Muscle layer of colon (tissue), 2 donors: ENCODE measurements around the gene MR1.

ENCODE experiments used
- H3K27ac ChIP-seq: one replicate; pipeline ENCODE4 v1.7.0; 2013; ENCODE audit warnings: low read depth, mild to moderate bottlenecking, low read length, moderate library complexity
- H3K27me3 ChIP-seq, 2 donors: one replicate each; pipeline ENCODE4 v1.7.0; 2013; ENCODE audit warnings: low read length in 2 of 2, mild to moderate bottlenecking in 2 of 2; ENCODE audit not compliant: insufficient read depth in 2 of 2, control insufficient read depth in 1 of 2
- H3K36me3 ChIP-seq: one replicate; pipeline ENCODE4 v1.7.0; 2013; ENCODE audit warnings: mild to moderate bottlenecking, low read length; ENCODE audit not compliant: insufficient read depth
- H3K4me1 ChIP-seq: one replicate; pipeline ENCODE4 v1.7.0; 2013; ENCODE audit warnings: mild to moderate bottlenecking, low read length; ENCODE audit not compliant: insufficient read depth
- H3K4me3 ChIP-seq, 2 donors: one replicate each; pipeline ENCODE4 v1.7.0; 2013; ENCODE audit warnings: low read length in 2 of 2, low read depth in 1 of 2, mild to moderate bottlenecking in 1 of 2, moderate library complexity in 1 of 2
- H3K9ac ChIP-seq: one replicate; pipeline ENCODE4 v1.7.0; 2013; ENCODE audit warnings: low read length
- H3K9me3 ChIP-seq: one replicate; pipeline ENCODE4 v1.7.0; 2013; ENCODE audit warnings: mild to moderate bottlenecking, low read length
- donor health status: abdominal sarcoma.
- donor health status: Adenocarcinoma of cecum.

Gene MR1

GRCh38 chr1:181104790-181105133 lies 71.0 kb downstream of the MR1 start:
- Histone ChIP-seq H3K4me3 (peak overlapping the region; percentile 78 to 84), H3K9ac (peak overlapping the region; percentile 85), H3K27me3 (no peaks in the 10 kb centered on the region), H3K27ac (peak overlapping the region; percentile 86), H3K36me3 (no peaks in the 10 kb centered on the region), H3K4me1 (peaks cover 12% of the 10 kb centered on the region), H3K9me3 (no peaks in the 10 kb centered on the region)

GRCh38 chr1:181105134-181106021 lies 71.6 kb downstream of the MR1 start:
- no peaks in the 10 kb centered on the region for H3K9me3 ChIP-seq
- peaks cover 12% of the 10 kb centered on the region for H3K4me1 ChIP-seq
- H3K27ac ChIP-seq, result peak overlapping the region; percentile 86
- H3K36me3 ChIP-seq, result no peaks in the 10 kb centered on the region
- peak overlapping the region; percentile 78 to 84 for H3K4me3 ChIP-seq
- peak overlapping the region; percentile 85 for H3K9ac ChIP-seq
- H3K27me3 ChIP-seq, result no peaks in the 10 kb centered on the region

- Histone ChIP-seq H3K27ac (peak overlapping the region; percentile 66), H3K4me1 (peaks cover 12% of the 10 kb centered on the region), H3K9ac (no peak overlapping the region), H3K9me3 (no peaks in the 10 kb centered on the region), H3K36me3 (no peaks in the 10 kb centered on the region), H3K4me3 (peak overlapping the region; percentile 14 to 44), H3K27me3 (no peaks in the 10 kb centered on the region)
Measured at GRCh38 chr1:181106022-181106312, 72.2 kb downstream of the MR1 start.

- peaks cover 12% of the 10 kb centered on the region for H3K4me1 ChIP-seq
- no peaks in the 10 kb centered on the region for H3K9me3 ChIP-seq
- H3K27ac ChIP-seq, result no peak overlapping the region
- no peaks in the 10 kb centered on the region for H3K27me3 ChIP-seq
- no peaks in the 10 kb centered on the region for H3K36me3 ChIP-seq
- no peak overlapping the region for H3K9ac ChIP-seq
- H3K4me3 ChIP-seq, result no peak overlapping the region
Measured at GRCh38 chr1:181106479-181106878, 72.7 kb downstream of the MR1 start.

DNA sequence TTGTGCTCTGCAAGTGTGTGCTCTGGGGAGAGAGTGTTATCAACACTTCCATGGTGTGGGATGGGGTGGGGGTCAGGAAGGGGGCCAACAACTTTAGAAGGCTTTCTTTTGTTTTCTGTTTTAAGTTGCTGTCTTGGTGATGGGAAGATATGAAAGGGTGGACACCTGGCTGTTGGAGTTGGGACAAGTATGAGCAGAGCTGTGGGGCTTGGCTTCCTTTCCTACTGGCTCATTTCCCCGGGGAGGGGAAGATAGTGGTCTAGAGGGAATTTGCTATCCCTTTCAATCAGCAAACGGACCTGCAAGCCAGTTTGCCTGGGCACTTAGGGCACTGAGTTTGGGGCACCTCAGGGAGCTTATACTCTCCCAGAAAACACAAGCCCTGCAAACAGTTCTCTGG lies 73.9 kb downstream of the MR1 start:
- H3K27me3 ChIP-seq, result no peaks in the 10 kb centered on the region
- H3K4me1 ChIP-seq, result peaks cover 20% of the 10 kb centered on the region
- H3K9me3 ChIP-seq, result no peaks in the 10 kb centered on the region
- H3K9ac ChIP-seq, result no peak overlapping the region
- no peaks in the 10 kb centered on the region for H3K36me3 ChIP-seq
- H3K27ac ChIP-seq, result no peak overlapping the region
- no peak overlapping the region for H3K4me3 ChIP-seq

- H3K27ac ChIP-seq, result no peak overlapping the region
Measured at GRCh38 chr1:181108304-181108867, 74.6 kb downstream of the MR1 start.

DNA sequence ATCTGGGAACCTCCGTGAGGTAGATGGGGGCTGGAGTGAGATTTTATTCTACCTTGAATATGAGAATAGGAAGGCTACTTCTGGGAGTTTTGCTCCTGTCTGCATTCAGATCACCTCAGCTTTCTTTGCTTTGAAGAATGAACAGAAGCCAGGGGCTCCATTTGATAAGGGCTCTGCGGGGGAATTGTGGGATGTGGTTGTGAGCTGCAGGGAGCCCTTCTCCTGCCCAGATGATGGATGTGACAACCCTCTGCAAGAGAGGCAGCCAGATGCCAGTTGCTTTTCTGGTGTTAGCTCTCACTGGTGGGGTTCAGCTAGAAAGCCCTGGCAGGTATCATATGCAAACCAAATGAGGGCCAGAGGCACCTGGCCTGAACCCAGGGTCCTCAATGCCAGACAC lies 76.2 kb downstream of the MR1 start:
- Histone ChIP-seq H3K27me3 (no peaks in the 10 kb centered on the region), H3K4me1 (peaks cover 8% of the 10 kb centered on the region), H3K9me3 (no peaks in the 10 kb centered on the region), H3K36me3 (no peaks in the 10 kb centered on the region), H3K27ac (no peak overlapping the region), H3K9ac (no peak overlapping the region), H3K4me3 (no peak overlapping the region)

More at GRCh38 chr1:181108304-181108867, 74.6 kb downstream of the MR1 start:
- H3K36me3 ChIP-seq, result no peaks in the 10 kb centered on the region
- H3K9ac ChIP-seq, result no peak overlapping the region
- no peak overlapping the region for H3K4me3 ChIP-seq
- H3K9me3 ChIP-seq, result no peaks in the 10 kb centered on the region
- H3K4me1 ChIP-seq, result peaks cover 19% of the 10 kb centered on the region
- no peaks in the 10 kb centered on the region for H3K27me3 ChIP-seq
